GM18907 (cell line): ENCODE results near the gene EFCAB8.
"Not testable (repeated sequence)": the region's sequence is repeated elsewhere in the genome, so short reads cannot be mapped to it uniquely, and the experiment has no call there.

Source experiments
- ATAC-seq: cut with Tn5 transposase; IDR thresholded peaks from one replicate; pipeline ENCODE4 v1.9.1; 2021; ENCODE audit warnings: mild to moderate bottlenecking, moderate library complexity; ENCODE audit not compliant: unreplicated experiment

EFCAB8 gene

GRCh38 chr20:32943490-32944052 is 84.8 kb downstream of the EFCAB8 start:
- ATAC-seq: no peak

DNA sequence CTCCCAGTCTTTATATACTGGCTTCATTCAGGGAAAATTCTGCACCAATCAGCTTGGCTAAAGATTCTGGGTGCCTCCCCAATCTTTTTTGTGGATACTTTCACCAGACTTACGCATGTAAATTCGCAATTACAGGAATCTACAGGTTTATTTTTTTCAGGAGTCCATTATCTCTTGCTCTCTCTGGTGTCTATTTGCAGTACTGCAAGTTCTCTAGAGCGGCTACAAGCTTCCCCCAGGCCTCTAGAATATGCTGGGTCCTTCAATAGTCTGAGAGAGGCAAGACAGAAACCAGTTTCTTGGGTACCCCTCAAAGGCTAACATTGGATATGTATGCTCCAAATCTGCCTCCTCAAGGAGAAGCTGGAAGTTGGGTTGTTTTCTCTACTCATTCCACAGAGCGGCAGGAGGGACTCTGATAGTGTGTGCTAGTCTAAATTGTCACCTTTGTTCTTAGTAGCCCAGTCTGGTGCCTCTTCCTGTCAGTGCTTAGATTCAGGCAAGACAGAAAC is 87.0 kb downstream of the EFCAB8 start:
- ATAC-seq: no peak

DNA sequence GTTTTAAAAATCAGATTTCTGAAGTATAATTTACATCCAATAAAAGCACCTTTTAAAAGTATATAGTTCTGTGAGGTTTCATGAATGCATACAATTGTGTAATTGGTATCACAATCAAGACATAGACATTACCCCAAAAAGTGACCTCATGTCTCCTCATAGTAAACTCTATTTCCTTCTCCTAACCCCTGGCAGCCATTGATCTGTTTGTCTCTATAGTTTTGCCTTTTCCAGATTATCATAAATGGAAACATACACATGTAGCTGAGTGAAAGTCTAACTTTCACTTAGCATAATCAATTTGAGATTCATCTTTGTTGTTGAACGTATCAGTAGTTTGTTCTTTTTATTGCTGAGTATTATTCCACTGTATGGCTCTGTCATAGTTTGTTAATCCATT is 87.9 kb downstream of the EFCAB8 start:
- ATAC-seq: no peak

GRCh38 chr20:32950539-32950938 is 91.8 kb downstream of the EFCAB8 start:
- not testable (repeated sequence) for ATAC-seq

- no peak for ATAC-seq
Observed at GRCh38 chr20:32957459-32957858, 98.7 kb downstream of the EFCAB8 start.

- no peak for ATAC-seq
Observed at GRCh38 chr20:32958574-32958973, 99.9 kb downstream of the EFCAB8 start.

GRCh38 chr20:32959351-32960221 is 100.9 kb downstream of the EFCAB8 start:
- no peak for ATAC-seq

GRCh38 chr20:32960222-32960518 is 101.4 kb downstream of the EFCAB8 start:
- ATAC-seq: no peak

- ATAC-seq: no peak
Observed at GRCh38 chr20:32960849-32961731, 102.4 kb downstream of the EFCAB8 start.

- ATAC-seq: no peak
Observed at GRCh38 chr20:32962053-32962452, 103.3 kb downstream of the EFCAB8 start.

GRCh38 chr20:32962646-32963045 is 103.9 kb downstream of the EFCAB8 start:
- not testable (repeated sequence) for ATAC-seq

DNA sequence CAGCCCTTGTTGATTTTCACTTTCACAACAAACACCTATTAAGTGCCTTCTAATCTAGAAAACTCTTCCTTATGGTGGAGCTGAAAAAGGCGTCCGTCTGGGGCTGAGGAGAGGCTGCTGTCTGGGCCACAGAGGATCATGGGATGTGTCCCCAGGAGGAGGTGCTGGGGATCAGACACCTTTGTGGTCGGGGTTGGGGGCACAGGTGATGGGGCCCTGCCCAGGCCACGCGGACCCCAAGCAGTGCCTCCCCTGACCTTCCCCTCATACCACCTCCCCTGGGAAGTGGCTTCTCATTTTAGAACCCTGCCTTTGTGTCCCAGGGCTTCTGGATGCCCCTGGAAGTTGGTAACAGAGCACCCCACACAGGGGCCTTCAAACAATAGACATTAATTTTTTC is 104.5 kb downstream of the EFCAB8 start:
- ATAC-seq: no peak

GRCh38 chr20:32964575-32964974 is 105.9 kb downstream of the EFCAB8 start:
- ATAC-seq: no peak

DNA sequence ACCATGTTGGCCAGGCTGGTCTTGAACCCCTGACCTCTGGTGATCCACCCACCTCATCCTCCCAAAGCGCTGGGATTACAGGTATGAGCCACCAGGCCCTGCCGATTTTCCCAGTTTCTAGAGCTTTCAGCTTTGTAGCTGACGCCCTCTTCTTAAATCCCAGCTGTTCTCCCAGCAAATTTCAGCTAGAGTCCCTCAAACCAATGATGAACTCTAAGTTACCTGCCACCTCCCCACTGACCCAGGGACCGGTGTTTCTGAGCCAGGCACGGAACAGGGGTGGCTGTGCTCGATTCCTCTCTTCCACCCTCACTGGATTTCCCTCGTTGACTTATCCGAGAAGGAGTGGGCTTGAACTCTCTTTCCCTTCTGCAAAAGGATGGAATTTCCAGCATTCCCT is 106.4 kb downstream of the EFCAB8 start:
- no peak for ATAC-seq

GRCh38 chr20:32965581-32966373 is 107.1 kb downstream of the EFCAB8 start:
- ATAC-seq: no peak

DNA sequence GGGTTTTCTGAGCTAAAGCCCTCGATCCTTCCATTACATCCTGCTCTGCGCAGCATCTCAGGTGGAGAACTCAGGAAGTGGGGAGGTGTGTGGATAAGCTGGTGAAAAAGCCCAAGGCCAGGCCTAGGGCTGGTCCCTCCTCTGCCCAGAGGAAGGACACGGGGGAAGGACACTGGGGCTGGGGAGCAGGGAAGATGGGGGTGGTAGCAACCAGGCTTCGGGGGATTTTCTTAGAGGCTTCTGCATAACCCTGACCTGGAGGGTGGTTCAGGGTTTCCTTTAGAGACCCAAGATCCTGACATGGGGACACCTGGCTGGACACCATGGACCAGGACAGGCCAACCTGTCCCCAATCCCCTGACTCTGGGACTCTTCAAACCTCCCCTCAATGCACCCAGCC is 107.7 kb downstream of the EFCAB8 start:
- no peak for ATAC-seq

- no peak for ATAC-seq
Observed at GRCh38 chr20:32966881-32967781, 108.4 kb downstream of the EFCAB8 start.

GRCh38 chr20:32967961-32968457 is 109.3 kb downstream of the EFCAB8 start:
- ATAC-seq: no peak

DNA sequence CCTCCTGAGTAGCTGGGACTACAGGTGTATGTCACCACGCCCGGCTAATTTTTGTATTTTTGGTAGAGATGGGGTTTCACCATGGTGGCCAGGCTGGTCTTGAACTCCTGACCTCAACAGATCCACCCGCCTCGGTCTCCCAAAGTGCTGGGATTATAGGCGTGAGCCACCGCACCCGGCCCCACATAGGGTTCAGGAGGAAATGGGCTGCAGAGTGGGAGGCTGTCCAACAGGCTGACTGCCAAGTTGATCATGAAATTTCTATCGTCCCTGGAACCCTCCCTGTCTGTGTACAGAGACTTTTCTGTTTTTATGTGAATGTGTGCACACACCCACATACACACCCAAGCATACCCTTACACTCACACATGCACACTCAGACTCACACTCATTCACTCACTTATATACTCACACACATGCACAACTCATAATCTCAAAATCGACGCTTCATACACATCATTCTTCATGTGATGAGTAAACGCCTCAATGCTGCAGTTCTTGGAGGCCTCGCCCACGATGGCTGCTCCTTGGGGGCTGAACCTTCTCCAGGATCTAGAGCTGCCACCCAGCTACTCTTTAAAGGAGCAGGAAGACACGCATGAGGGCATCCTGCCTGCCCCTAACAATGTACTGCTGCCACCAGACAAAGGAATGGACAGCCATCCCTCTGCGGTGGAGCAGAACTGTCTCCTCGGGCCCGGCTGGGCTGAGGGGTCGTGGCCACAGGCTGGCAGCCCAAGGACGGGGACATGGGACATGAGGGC is 109.9 kb downstream of the EFCAB8 start:
- no peak for ATAC-seq
